Mesenchymal stem cell (in vitro differentiated cells and primary cell): ENCODE results near the gene DPP9.

Source experiments
- DNase-seq: peaks from one replicate; pipeline ENCODE4 v3.0.0-alpha.2; 2013
- H2AFZ ChIP-seq: one replicate; pipeline ENCODE4 v1.6.1; 2013; ENCODE audit warnings: low read depth, mild to moderate bottlenecking, control low read depth, inconsistent platforms, low read length, moderate library complexity
- H2AK5ac ChIP-seq: 2 replicates; pipeline ENCODE4 v1.6.1; 2013; ENCODE audit warnings: low read length, moderate library complexity, mild to moderate bottlenecking, inconsistent platforms; ENCODE audit not compliant: severe bottlenecking
- H2BK120ac ChIP-seq: one replicate; pipeline ENCODE4 v1.6.1; 2013; ENCODE audit warnings: low read depth, mild to moderate bottlenecking, inconsistent platforms, low read length, moderate library complexity
- H2BK12ac ChIP-seq, 2 experiments: one replicate each; pipeline ENCODE4 v1.6.1; 2013; ENCODE audit warnings: inconsistent platforms in 2 of 2, low read length in 2 of 2, mild to moderate bottlenecking in 2 of 2, moderate library complexity in 2 of 2, control low read depth in 1 of 2
- H2BK15ac ChIP-seq: one replicate; pipeline ENCODE4 v1.6.1; 2013; ENCODE audit warnings: mild to moderate bottlenecking, low read depth, inconsistent platforms; ENCODE audit not compliant: poor library complexity, severe bottlenecking
- H2BK5ac ChIP-seq: 2 replicates; pipeline ENCODE4 v1.6.1; 2013; ENCODE audit warnings: low read depth, mild to moderate bottlenecking, low read length, control low read depth, inconsistent platforms; ENCODE audit not compliant: poor library complexity, severe bottlenecking
- H3K14ac ChIP-seq, 2 experiments: one replicate each; pipeline ENCODE4 v1.6.1; 2013; ENCODE audit warnings: inconsistent platforms in 2 of 2, low read length in 2 of 2, control low read depth in 1 of 2, mild to moderate bottlenecking in 1 of 2, moderate library complexity in 1 of 2
- H3K18ac ChIP-seq, 2 experiments: one replicate each; pipeline ENCODE4 v1.6.1; 2013; ENCODE audit warnings: inconsistent platforms in 2 of 2, low read length in 2 of 2, control low read depth in 1 of 2, low read depth in 1 of 2, mild to moderate bottlenecking in 1 of 2
- H3K23ac ChIP-seq, 2 experiments: one replicate each; pipeline ENCODE4 v1.6.1; 2013; ENCODE audit warnings: inconsistent platforms in 2 of 2, low read length in 2 of 2, mild to moderate bottlenecking in 2 of 2, moderate library complexity in 2 of 2, control low read depth in 1 of 2
- H3K27ac ChIP-seq: 2 replicates; pipeline ENCODE4 v1.5.1; 2013; ENCODE audit warnings: mild to moderate bottlenecking, moderate library complexity, low read length, control low read depth, inconsistent platforms; ENCODE audit not compliant: poor library complexity, severe bottlenecking
- H3K27me3 ChIP-seq, 2 experiments: 2 replicates each; pipeline versions ENCODE4 v1.6.1 to v1.7.0; 2013; ENCODE audit warnings: low read length in 2 of 2, mild to moderate bottlenecking in 2 of 2, moderate library complexity in 2 of 2, control low read depth in 1 of 2, inconsistent platforms in 1 of 2; ENCODE audit not compliant: control insufficient read depth in 1 of 2, insufficient read depth in 1 of 2
- H3K36me3 ChIP-seq, 2 experiments: 2 replicates each; pipeline versions ENCODE4 v1.6.1 to v1.7.0; 2013; ENCODE audit warnings: low read length in 2 of 2, control low read depth in 1 of 2, inconsistent platforms in 1 of 2, low read depth in 1 of 2, mild to moderate bottlenecking in 1 of 2; ENCODE audit not compliant: insufficient read depth in 2 of 2, control insufficient read depth in 1 of 2
- H3K4ac ChIP-seq, 2 experiments: one replicate each; pipeline ENCODE4 v1.6.1; 2013; ENCODE audit warnings: inconsistent platforms in 2 of 2, low read length in 2 of 2, mild to moderate bottlenecking in 2 of 2, moderate library complexity in 2 of 2, control low read depth in 1 of 2, low read depth in 1 of 2
- H3K4me1 ChIP-seq: 2 replicates; pipeline ENCODE4 v1.6.1; 2013; ENCODE audit warnings: low read depth, low read length, control low read depth; ENCODE audit not compliant: control insufficient read depth, insufficient read depth
- H3K4me2 ChIP-seq: 2 replicates; pipeline ENCODE4 v1.6.1; 2013; ENCODE audit warnings: low read length, mild to moderate bottlenecking, inconsistent platforms; ENCODE audit not compliant: poor library complexity, severe bottlenecking
- H3K4me3 ChIP-seq, 2 experiments: 2 replicates each; pipeline versions ENCODE4 v1.5.1 to v1.7.0; 2013; ENCODE audit warnings: low read length in 2 of 2, mild to moderate bottlenecking in 2 of 2, control low read depth in 1 of 2, low read depth in 1 of 2; ENCODE audit not compliant: insufficient read depth in 1 of 2
- H3K79me1 ChIP-seq: replicated peaks from 2 replicates; pipeline ENCODE4 v1.6.1; 2013; ENCODE audit warnings: mild to moderate bottlenecking, control low read depth, low read length, inconsistent platforms; ENCODE audit not compliant: poor library complexity, severe bottlenecking
- H3K9ac ChIP-seq: 2 replicates; pipeline ENCODE4 v1.7.0; 2013; ENCODE audit warnings: mild to moderate bottlenecking, low read length, moderate library complexity
- H3K9me3 ChIP-seq: 2 replicates; pipeline ENCODE4 v1.7.0; 2013; ENCODE audit warnings: mild to moderate bottlenecking, low read length; ENCODE audit not compliant: control insufficient read depth
- H4K8ac ChIP-seq: one replicate; pipeline ENCODE4 v1.6.1; 2013; ENCODE audit warnings: inconsistent platforms, mild to moderate bottlenecking, low read length, moderate library complexity
- H4K91ac ChIP-seq: one replicate; pipeline ENCODE4 v1.6.1; 2013; ENCODE audit warnings: mild to moderate bottlenecking, low read length, inconsistent platforms
- WGBS: methylation state at CpG from one replicate; pipeline ENCODE4 v1.1.7; 2013; ENCODE audit warnings: mixed read lengths; 5-methylcytosine and 5-hydroxymethylcytosine counted together

The DPP9 gene

GRCh38 chr19:4694211-4694987, 29.2 kb downstream of the DPP9 start:
- WGBS = 65% methylated on average over 22 of the region's 22 CpGs

GRCh38 chr19:4693471-4694121, 30.0 kb downstream of the DPP9 start:
- Histone ChIP-seq H2AFZ (no peak overlapping the region), H2BK120ac (no peak overlapping the region), H3K4me2 (no peak overlapping the region), H3K4me1 (peaks cover 39% of the 10 kb centered on the region), H3K79me1 (peaks cover 39% of the 10 kb centered on the region), H3K9me3 (no peaks in the 10 kb centered on the region), H3K23ac (no peak overlapping the region), H3K4me3 (no peak overlapping the region), H3K9ac (no peak overlapping the region), H4K91ac (peak overlapping the region; percentile 14), H4K8ac (no peak overlapping the region), H2BK15ac (no peak overlapping the region), H3K4ac (peak overlapping the region in 1 of 2 experiments; percentile 3), H2BK5ac (no peak overlapping the region), H3K14ac (no peak overlapping the region), H2BK12ac (peak overlapping the region in 1 of 2 experiments; percentile 7), H3K18ac (peak overlapping the region in 1 of 2 experiments; percentile 44), H3K27ac (peak overlapping the region; percentile 89), H3K27me3 (no peaks in the 10 kb centered on the region), H3K36me3 (peaks cover 78 to 80% of the 10 kb centered on the region in 2 experiments), H2AK5ac (peak overlapping the region; percentile 21)
- 93% methylated on average over 15 of the region's 15 CpGs for WGBS
- DNase-seq = no peak

More at GRCh38 chr19:4694211-4694987, 29.2 kb downstream of the DPP9 start:
- peak; percentile 87 for DNase-seq
- Histone ChIP-seq H4K91ac (no peak overlapping the region), H4K8ac (peak overlapping the region; percentile 22), H3K14ac (no peak overlapping the region), H2BK5ac (no peak overlapping the region), H3K4ac (peak overlapping the region in 1 of 2 experiments; percentile 47), H3K27ac (peak overlapping the region; percentile 89), H3K9me3 (no peaks in the 10 kb centered on the region), H3K18ac (no peak overlapping the region), H3K4me2 (no peak overlapping the region), H2AK5ac (peak overlapping the region; percentile 48), H3K9ac (no peak overlapping the region), H3K4me3 (no peak overlapping the region), H2BK120ac (no peak overlapping the region), H2BK15ac (no peak overlapping the region), H3K36me3 (peaks cover 77% of the 10 kb centered on the region in 2 experiments), H3K23ac (no peak overlapping the region), H2BK12ac (no peak overlapping the region), H3K27me3 (no peaks in the 10 kb centered on the region), H3K79me1 (peaks cover 38% of the 10 kb centered on the region), H2AFZ (no peak overlapping the region), H3K4me1 (peaks cover 37% of the 10 kb centered on the region)

- H2BK120ac ChIP-seq = no peak overlapping the region
- H4K91ac ChIP-seq = no peak overlapping the region
- no peaks in the 10 kb centered on the region for H3K27me3 ChIP-seq
- no peak overlapping the region for H2AFZ ChIP-seq
- no peak overlapping the region for H3K14ac ChIP-seq
- no peak overlapping the region for H3K18ac ChIP-seq
- H3K9ac ChIP-seq = no peak overlapping the region
- H3K23ac ChIP-seq = no peak overlapping the region
- H3K36me3 ChIP-seq = peaks cover 78 to 80% of the 10 kb centered on the region in 2 experiments
- no peaks in the 10 kb centered on the region for H3K9me3 ChIP-seq
- WGBS = 95% methylated on average over 7 of the region's 7 CpGs
- H2AK5ac ChIP-seq = no peak overlapping the region
- H3K4me1 ChIP-seq = peaks cover 39% of the 10 kb centered on the region
- H3K79me1 ChIP-seq = peaks cover 42% of the 10 kb centered on the region
- H3K4me2 ChIP-seq = no peak overlapping the region
- no peak for DNase-seq
- H3K4ac ChIP-seq = no peak overlapping the region
- H2BK5ac ChIP-seq = no peak overlapping the region
- H3K27ac ChIP-seq = no peak overlapping the region
- no peak overlapping the region for H4K8ac ChIP-seq
- no peak overlapping the region for H2BK15ac ChIP-seq
- H2BK12ac ChIP-seq = no peak overlapping the region
- no peak overlapping the region for H3K4me3 ChIP-seq
These were observed 30.6 kb downstream of the DPP9 start for GRCh38 chr19:4693078-4693350.

- no peak for DNase-seq
- no peak overlapping the region for H4K8ac ChIP-seq
- 95% methylated on average over 27 of the region's 27 CpGs for WGBS
- H3K79me1 ChIP-seq = peaks cover 43% of the 10 kb centered on the region
- no peaks in the 10 kb centered on the region for H3K27me3 ChIP-seq
- no peak overlapping the region for H2BK120ac ChIP-seq
- H3K27ac ChIP-seq = no peak overlapping the region
- peak overlapping the region in 1 of 2 experiments; percentile 19 for H2BK12ac ChIP-seq
- H3K4me3 ChIP-seq = no peak overlapping the region
- H3K4me2 ChIP-seq = no peak overlapping the region
- H3K36me3 ChIP-seq = peaks cover 76 to 80% of the 10 kb centered on the region in 2 experiments
- H2BK5ac ChIP-seq = no peak overlapping the region
- H3K23ac ChIP-seq = no peak overlapping the region
- H2BK15ac ChIP-seq = no peak overlapping the region
- H3K14ac ChIP-seq = no peak overlapping the region
- peak overlapping the region; percentile 24 for H4K91ac ChIP-seq
- no peak overlapping the region for H3K18ac ChIP-seq
- no peak overlapping the region for H2AFZ ChIP-seq
- H3K4ac ChIP-seq = no peak overlapping the region
- H3K4me1 ChIP-seq = peaks cover 35% of the 10 kb centered on the region
- H3K9ac ChIP-seq = no peak overlapping the region
- H3K9me3 ChIP-seq = no peaks in the 10 kb centered on the region
- peak overlapping the region; percentile 28 for H2AK5ac ChIP-seq
These were observed 31.2 kb downstream of the DPP9 start for GRCh38 chr19:4692251-4693077.
